GM13976 (cell line): ENCODE data around the gene IGF2BP2.

ENCODE experiments used
- DNase-seq: peaks from one replicate; pipeline ENCODE4 v3.0.0; 2012; ENCODE audit warnings: low spot score
- CTCF ChIP-seq: IDR thresholded peaks from 2 replicates; pipeline ENCODE4 v1.5.1; 2012; ENCODE audit warnings: borderline replicate concordance, mild to moderate bottlenecking; ENCODE audit not compliant: insufficient read depth; ENCODE audit errors: extremely low read depth, missing control alignments, control extremely low read depth
- in situ Hi-C: fragments of 300-500 bp; cut with MboI; formaldehyde crosslinking; loops from one replicate; pipeline ENCODE4 v1.12.0; 2022; ENCODE audit warnings: low sequenced_read_pairs, mixed read lengths, inconsistent platforms; ENCODE audit not compliant: unreplicated experiment

IGF2BP2 gene

GRCh38 chr3:185730550-185730949 is 94.3 kb downstream of the IGF2BP2 start:
- in situ Hi-C loops: no loop called here
- TF ChIP-seq CTCF: no peak

GRCh38 chr3:185729337-185730055 is 95.3 kb downstream of the IGF2BP2 start:
- DNase-seq: no peak
- in situ Hi-C loops: no loop called here
- TF ChIP-seq CTCF: no peak

More at GRCh38 chr3:185730550-185730949, 94.3 kb downstream of the IGF2BP2 start:
- DNase-seq: no peak

- no peak for TF ChIP-seq CTCF
- in situ Hi-C loops: no loop called here
- DNase-seq: no peak
These were observed 96.1 kb downstream of the IGF2BP2 start for GRCh38 chr3:185728630-185729336.

- in situ Hi-C loops: no loop called here
- TF ChIP-seq CTCF: no peak
- DNase-seq: no peak
These were observed 97.0 kb downstream of the IGF2BP2 start for GRCh38 chr3:185727873-185728272.

GRCh38 chr3:185726254-185726967 is 98.4 kb downstream of the IGF2BP2 start:
- DNase-seq: peak; percentile 44
- no peak for TF ChIP-seq CTCF
- in situ Hi-C loops: no loop called here

GRCh38 chr3:185724761-185725160 is 100.1 kb downstream of the IGF2BP2 start:
- no peak for TF ChIP-seq CTCF
- in situ Hi-C loops: no loop called here
- DNase-seq: no peak
